Fibroblast of villous mesenchyme (primary cell): ENCODE results near the gene MBNL1. TPM values are rescaled to one million over a fixed set of nuclear protein-coding genes. Genes with fewer than 3 reads are reported as not detected.
"Not testable (repeated sequence)": the region's sequence is repeated elsewhere in the genome, so short reads cannot be mapped to it uniquely, and the experiment has no call there.

Experiments
- DNase-seq: peaks from one replicate; pipeline ENCODE4 v3.0.0-alpha.2; 2010; ENCODE audit warnings: low read depth
- H3K4me3 ChIP-seq: 2 replicates; pipeline ENCODE4 v1.5.1; 2011; ENCODE audit warnings: low read depth, mild to moderate bottlenecking, low read length
- CTCF ChIP-seq: IDR thresholded peaks from 2 replicates; pipeline ENCODE4 v1.5.1; 2012; ENCODE audit warnings: low read depth, mild to moderate bottlenecking, low read length; ENCODE audit not compliant: insufficient read depth
- total RNA-seq: library from RNA; depleted of rRNA; stranded (reverse); fragments of >200 nt; gene quantifications from 2 replicates; pipeline ENCODE4 v1.2.3, GENCODE V29; 2012

MBNL1 gene
- total RNA-seq, 1 donor, result 440 TPM

- TF ChIP-seq CTCF, result no peak
- H3K4me3 ChIP-seq, result no peak overlapping the region
- DNase-seq, result no peak
Measured at GRCh38 chr3:152335273-152335672, 66.5 kb downstream of the MBNL1 start.

- H3K4me3 ChIP-seq, DNase-seq: not testable (repeated sequence)
Measured at GRCh38 chr3:152337337-152337736, 68.6 kb downstream of the MBNL1 start.

- no peak overlapping the region for H3K4me3 ChIP-seq
- DNase-seq, result no peak
- TF ChIP-seq CTCF, result no peak
Measured at GRCh38 chr3:152338159-152338720, 69.5 kb downstream of the MBNL1 start.

GRCh38 chr3:152339881-152340505 lies 71.3 kb downstream of the MBNL1 start:
- no peak for DNase-seq
- H3K4me3 ChIP-seq, result no peak overlapping the region
- no peak for TF ChIP-seq CTCF

GRCh38 chr3:152345233-152345632 lies 76.5 kb downstream of the MBNL1 start:
- no peak for TF ChIP-seq CTCF
- H3K4me3 ChIP-seq, result no peak overlapping the region
- DNase-seq, result no peak

- H3K4me3 ChIP-seq, result no peak overlapping the region
- no peak for TF ChIP-seq CTCF
- DNase-seq, result no peak
Measured at GRCh38 chr3:152346058-152346457, 77.3 kb downstream of the MBNL1 start.

- no peak overlapping the region for H3K4me3 ChIP-seq
- no peak for DNase-seq
- TF ChIP-seq CTCF, result no peak
Measured at GRCh38 chr3:152346740-152347139, 78.0 kb downstream of the MBNL1 start.
